ENCODE data around the gene TACC3.

GRCh38 chr4:1756893-1757779 lies 35.8 kb downstream of the TACC3 start:
- TF ChIP-seq CTCF (IDR thresholded peaks at IDR 0.05) (no peak), ETV6 (CRISPR knock-in tag; IDR thresholded peaks at IDR 0.05) (no peak), TP53 (CRISPR knock-in tag; IDR thresholded peaks at IDR 0.05) (no peak), ERG (CRISPR knock-in tag; IDR thresholded peaks at IDR 0.05) (no peak)

All from WTC11 (cell line).